Neutrophil (primary cell): ENCODE data around the gene METTL2A.
"Not testable (repeated sequence)": the region's sequence is repeated elsewhere in the genome, so short reads cannot be mapped to it uniquely, and the experiment has no call there.

Source experiments
- H3K27ac ChIP-seq: fragments of 200-600 bp; sonication (generic); 2 replicates; pipeline ENCODE4 v1.5.1; 2016; ENCODE audit warnings: mild to moderate bottlenecking, moderate library complexity
- H3K27me3 ChIP-seq: fragments of 200-600 bp; sonication (generic); 2 replicates; pipeline ENCODE4 v1.6.0; 2016; ENCODE audit warnings: mild to moderate bottlenecking
- H3K36me3 ChIP-seq: fragments of 200-600 bp; sonication (generic); 2 replicates; pipeline ENCODE4 v1.5.1; 2017
- H3K4me1 ChIP-seq, 2 experiments: fragments of 200-600 bp in 1 of 2; sonication (generic) in 1 of 2; 1 replicate in 1 of 2; 2 replicates in 1 of 2; pipeline versions ENCODE4 v1.5.1 to v1.6.1; 2013 to 2016; ENCODE audit warnings: low read depth in 1 of 2, low read length in 1 of 2, mild to moderate bottlenecking in 1 of 2, moderate library complexity in 1 of 2; ENCODE audit not compliant: control insufficient read depth in 1 of 2, insufficient read depth in 1 of 2
- H3K4me3 ChIP-seq, 2 experiments: fragments of 200-600 bp in 1 of 2; sonication (generic) in 1 of 2; 1 replicate in 1 of 2; 2 replicates in 1 of 2; pipeline ENCODE4 v1.5.1; 2013 to 2016; ENCODE audit warnings: low read depth in 1 of 2, low read length in 1 of 2, mild to moderate bottlenecking in 1 of 2, moderate library complexity in 1 of 2
- H3K9me3 ChIP-seq: fragments of 200-600 bp; sonication (generic); 2 replicates; pipeline ENCODE4 v1.5.1; 2016
- CTCF ChIP-seq: fragments of 200-600 bp; sonication (generic); IDR thresholded peaks from 2 replicates; pipeline ENCODE4 v1.5.1; 2016; ENCODE audit warnings: antibody characterized with exemption

The METTL2A gene

GRCh38 chr17:62423647-62424461 is at the start of gene METTL2A:
TSS of gene METTL2A (plus strand) at chr17:62423897. CDS start at chr17:62423903, 6 bp downstream.
- peak within 1 kb of the TSS; percentile 69 to 71 for H3K4me3 ChIP-seq

GRCh38 chr17:62380253-62380652 is 43.4 kb upstream of the METTL2A start, which contains the start of gene EFCAB3:
TSS of gene EFCAB3 (plus strand) at chr17:62380553. CDS start at chr17:62382980, 2,427 bp downstream.
- no peak within 1 kb of the TSS for H3K27ac ChIP-seq
- H3K36me3 ChIP-seq: no peaks in the 10 kb centered on the region
- H3K27me3 ChIP-seq: peaks cover 57% of the 10 kb centered on the region
- H3K4me3 ChIP-seq: no peak within 1 kb of the TSS
- TF ChIP-seq CTCF: no peak
- no peaks in the 10 kb centered on the region for H3K9me3 ChIP-seq
- H3K4me1 ChIP-seq: no peaks in the 10 kb centered on the region

More at GRCh38 chr17:62423647-62424461, at the start of gene METTL2A:
- TF ChIP-seq CTCF: peak; percentile 30
- H3K27ac ChIP-seq: peak within 1 kb of the TSS; percentile 55
- not testable (repeated sequence) for H3K36me3 ChIP-seq, H3K9me3 ChIP-seq, H3K27me3 ChIP-seq
- peaks cover 8 to 11% of the 10 kb centered on the region in 2 experiments for H3K4me1 ChIP-seq

- Histone ChIP-seq H3K4me3 (no peak overlapping the region), H3K9me3 (no peaks in the 10 kb centered on the region), H3K27me3 (peaks cover 52% of the 10 kb centered on the region), H3K27ac (no peak overlapping the region), H3K36me3 (no peaks in the 10 kb centered on the region), H3K4me1 (no peaks in the 10 kb centered on the region)
- TF ChIP-seq CTCF: no peak
These were observed 42.1 kb upstream of the METTL2A start for GRCh38 chr17:62381561-62381960.

GRCh38 chr17:62388856-62389255 is 34.8 kb upstream of the METTL2A start:
- Histone ChIP-seq H3K27me3 (peaks cover 23% of the 10 kb centered on the region), H3K27ac (no peak overlapping the region), H3K36me3 (no peaks in the 10 kb centered on the region), H3K4me3 (no peak overlapping the region), H3K4me1 (no peaks in the 10 kb centered on the region), H3K9me3 (no peaks in the 10 kb centered on the region)
- no peak for TF ChIP-seq CTCF

GRCh38 chr17:62392908-62393307 is 30.8 kb upstream of the METTL2A start:
- no peaks in the 10 kb centered on the region for H3K4me1 ChIP-seq
- no peak for TF ChIP-seq CTCF
- H3K9me3 ChIP-seq: no peaks in the 10 kb centered on the region
- no peak overlapping the region for H3K4me3 ChIP-seq
- no peak overlapping the region for H3K27ac ChIP-seq
- no peaks in the 10 kb centered on the region for H3K36me3 ChIP-seq
- peaks cover 42% of the 10 kb centered on the region for H3K27me3 ChIP-seq
